ENCODE data around the gene ACADVL.

ACADVL gene

GRCh38 chr17:7260651-7261378, 41.1 kb downstream of the ACADVL start:
- peak overlapping the region; percentile 60 for H3K9ac ChIP-seq (ENCODE audit: low read depth, low read length, poor library complexity)
- H2BK120ac ChIP-seq (ENCODE audit: low read depth, low read length) = no peak overlapping the region
- H2AK5ac ChIP-seq (ENCODE audit: low read depth, low read length) = peak overlapping the region; percentile 88
- peak overlapping the region; percentile 91 for H3K23ac ChIP-seq (ENCODE audit: low read depth, low read length, poor library complexity)
- H2BK15ac ChIP-seq (ENCODE audit: low read length) = peak overlapping the region; percentile 94
- no peak overlapping the region for H3K27ac ChIP-seq (replicated peaks; ENCODE audit: low read length)
- peak overlapping the region; percentile 55 for H2AFZ ChIP-seq (ENCODE audit: low read length)
- peaks cover 5% of the 10 kb centered on the region for H3K79me1 ChIP-seq (ENCODE audit: low read depth, low read length)
- no peak for DNase-seq (ENCODE audit: low spot score)
- H4K91ac ChIP-seq (ENCODE audit: low read depth, low read length, poor library complexity) = peak overlapping the region; percentile 96
- no peak overlapping the region for H2BK5ac ChIP-seq (ENCODE audit: low read length)
- H3K4me2 ChIP-seq (ENCODE audit: insufficient read depth, low read length, poor library complexity, severe bottlenecking) = peak overlapping the region; percentile 89
- no peaks in the 10 kb centered on the region for H3K9me3 ChIP-seq (replicated peaks in 1 of 2; ENCODE audit: control insufficient read depth in 2 of 2, insufficient read depth in 1 of 2, low read depth in 1 of 2, low read length in 2 of 2)
- peak overlapping the region in 1 of 2 donors; percentile 73 for H3K4me3 ChIP-seq (ENCODE audit: low read length in 2 of 2)
- no CpG with 5 or more reads among the region's 54 CpGs for WGBS, 2 donors (ENCODE audit: extremely low coverage in 2 of 2, insufficient read length in 2 of 2, insufficient replicate concordance in 1 of 2)
- peak overlapping the region; percentile 92 for H3K18ac ChIP-seq (ENCODE audit: low read length)
- H3K14ac ChIP-seq (ENCODE audit: low read length) = peak overlapping the region; percentile 84
- H2BK12ac ChIP-seq (ENCODE audit: low read length) = no peak overlapping the region
- peaks cover 20 to 45% (median 44%) of the 10 kb centered on the region in 3 experiments for H3K27me3 ChIP-seq (ENCODE audit: control insufficient read depth in 3 of 3, insufficient read depth in 3 of 3, low read depth in 1 of 3, low read length in 3 of 3)
- H3K4me1 ChIP-seq (ENCODE audit: control insufficient read depth in 2 of 2, insufficient read depth in 1 of 2, low read depth in 1 of 2, low read length in 2 of 2) = peaks cover 7 to 11% of the 10 kb centered on the region in 2 donors
- H4K8ac ChIP-seq (ENCODE audit: low read depth, low read length) = no peak overlapping the region
- peaks cover 20 to 49% of the 10 kb centered on the region in 2 donors for H3K36me3 ChIP-seq (replicated peaks in 1 of 2; ENCODE audit: control insufficient read depth in 2 of 2, insufficient read depth in 2 of 2, low read length in 2 of 2)
- peak overlapping the region; percentile 53 for H3K4ac ChIP-seq (ENCODE audit: low read length)

- Histone ChIP-seq H2BK12ac (ENCODE audit: low read length) (peak overlapping the region; percentile 30), H3K27ac (replicated peaks; ENCODE audit: low read length) (no peak overlapping the region), H3K9me3 (replicated peaks in 1 of 2; ENCODE audit: control insufficient read depth in 2 of 2, insufficient read depth in 1 of 2, low read depth in 1 of 2, low read length in 2 of 2) (no peaks in the 10 kb centered on the region), H3K4me2 (ENCODE audit: insufficient read depth, low read length, poor library complexity, severe bottlenecking) (peak overlapping the region; percentile 89), H4K8ac (ENCODE audit: low read depth, low read length) (no peak overlapping the region), H3K36me3 (replicated peaks in 1 of 2; ENCODE audit: control insufficient read depth in 2 of 2, insufficient read depth in 2 of 2, low read length in 2 of 2) (peaks cover 16 to 41% of the 10 kb centered on the region in 2 donors), H3K4me3 (ENCODE audit: low read length in 2 of 2) (peak overlapping the region in 1 of 2 donors; percentile 73), H2BK15ac (ENCODE audit: low read length) (peak overlapping the region; percentile 94), H3K18ac (ENCODE audit: low read length) (peak overlapping the region; percentile 92), H2BK5ac (ENCODE audit: low read length) (no peak overlapping the region), H2BK120ac (ENCODE audit: low read depth, low read length) (no peak overlapping the region), H3K27me3 (ENCODE audit: control insufficient read depth in 3 of 3, insufficient read depth in 3 of 3, low read depth in 1 of 3, low read length in 3 of 3) (peaks cover 20 to 45% (median 44%) of the 10 kb centered on the region in 3 experiments), H2AFZ (ENCODE audit: low read length) (peak overlapping the region; percentile 55), H3K4ac (ENCODE audit: low read length) (peak overlapping the region; percentile 53), H4K91ac (ENCODE audit: low read depth, low read length, poor library complexity) (no peak overlapping the region), H2AK5ac (ENCODE audit: low read depth, low read length) (peak overlapping the region; percentile 88), H3K4me1 (ENCODE audit: control insufficient read depth in 2 of 2, insufficient read depth in 1 of 2, low read depth in 1 of 2, low read length in 2 of 2) (peaks cover 7 to 11% of the 10 kb centered on the region in 2 donors), H3K9ac (ENCODE audit: low read depth, low read length, poor library complexity) (peak overlapping the region; percentile 60), H3K14ac (ENCODE audit: low read length) (peak overlapping the region; percentile 89), H3K79me1 (ENCODE audit: low read depth, low read length) (peaks cover 3% of the 10 kb centered on the region), H3K23ac (ENCODE audit: low read depth, low read length, poor library complexity) (peak overlapping the region; percentile 97)
- no CpG with 5 or more reads among the region's 71 CpGs for WGBS, 2 donors (ENCODE audit: extremely low coverage in 2 of 2, insufficient read length in 2 of 2, insufficient replicate concordance in 1 of 2)
- no peak for DNase-seq (ENCODE audit: low spot score)
Observed at GRCh38 chr17:7261379-7262191, 41.8 kb downstream of the ACADVL start.

- Histone ChIP-seq H4K91ac (ENCODE audit: low read depth, low read length, poor library complexity) (no peak within 1 kb of the TSS), H3K14ac (ENCODE audit: low read length) (peak within 1 kb of the TSS; percentile 89), H2AK5ac (ENCODE audit: low read depth, low read length) (peak within 1 kb of the TSS; percentile 96), H3K4me1 (ENCODE audit: control insufficient read depth in 2 of 2, insufficient read depth in 1 of 2, low read depth in 1 of 2, low read length in 2 of 2) (peaks cover 7 to 11% of the 10 kb centered on the region in 2 donors), H3K4ac (ENCODE audit: low read length) (peak within 1 kb of the TSS; percentile 53), H2BK5ac (ENCODE audit: low read length) (peak within 1 kb of the TSS; percentile 90), H3K4me3 (ENCODE audit: low read length in 2 of 2) (peak within 1 kb of the TSS in 1 of 2 donors; percentile 73), H3K9ac (ENCODE audit: low read depth, low read length, poor library complexity) (peak within 1 kb of the TSS; percentile 60), H3K79me1 (ENCODE audit: low read depth, low read length) (peaks cover 3% of the 10 kb centered on the region), H3K27me3 (ENCODE audit: control insufficient read depth in 3 of 3, insufficient read depth in 3 of 3, low read depth in 1 of 3, low read length in 3 of 3) (peaks cover 20 to 45% (median 44%) of the 10 kb centered on the region in 3 experiments), H2AFZ (ENCODE audit: low read length) (peak within 1 kb of the TSS; percentile 55), H2BK120ac (ENCODE audit: low read depth, low read length) (no peak within 1 kb of the TSS), H2BK15ac (ENCODE audit: low read length) (peak within 1 kb of the TSS; percentile 94), H3K18ac (ENCODE audit: low read length) (peak within 1 kb of the TSS; percentile 92), H2BK12ac (ENCODE audit: low read length) (peak within 1 kb of the TSS; percentile 30), H3K9me3 (replicated peaks in 1 of 2; ENCODE audit: control insufficient read depth in 2 of 2, insufficient read depth in 1 of 2, low read depth in 1 of 2, low read length in 2 of 2) (peaks cover 0 to 1% of the 10 kb centered on the region in 2 donors), H3K23ac (ENCODE audit: low read depth, low read length, poor library complexity) (peak within 1 kb of the TSS; percentile 100), H3K4me2 (ENCODE audit: insufficient read depth, low read length, poor library complexity, severe bottlenecking) (peak within 1 kb of the TSS; percentile 89), H3K36me3 (replicated peaks in 1 of 2; ENCODE audit: control insufficient read depth in 2 of 2, insufficient read depth in 2 of 2, low read length in 2 of 2) (peaks cover 13 to 34% of the 10 kb centered on the region in 2 donors), H3K27ac (replicated peaks; ENCODE audit: low read length) (no peak within 1 kb of the TSS), H4K8ac (ENCODE audit: low read depth, low read length) (no peak within 1 kb of the TSS)
- no CpG with 5 or more reads among the region's 64 CpGs for WGBS, 2 donors (ENCODE audit: extremely low coverage in 2 of 2, insufficient read length in 2 of 2, insufficient replicate concordance in 1 of 2)
- DNase-seq (ENCODE audit: low spot score) = no peak
Observed at GRCh38 chr17:7262192-7262934, 42.6 kb downstream of the ACADVL start, which contains the start of gene CLDN7. CLDN7 (minus strand) TSS chr17:7262478; CDS start chr17:7262043, 435 bp downstream.

Measured in neuronal stem cell (in vitro differentiated cells).